Kidney (tissue), 14 donors: ENCODE measurements around the gene SYNGR1. TPM values are rescaled to one million over a fixed set of nuclear protein-coding genes. Genes with fewer than 3 reads are reported as not detected.

Source experiments
- DNase-seq, 5 donors: peaks; one replicate each; pipeline ENCODE4 v3.0.0-alpha.2; 2013 to 2020
- FAIRE-seq: peaks from 2 replicates; lab custom pipeline; 2012; peaks lifted over from hg19 to GRCh38; lab: Jason Lieb, UNC
- H3K27ac ChIP-seq, 2 donors: one replicate each; pipeline ENCODE4 v1.7.0; 2013; ENCODE audit warnings: low read depth in 2 of 2, low read length in 2 of 2, inconsistent platforms in 1 of 2
- H3K27me3 ChIP-seq: one replicate; pipeline ENCODE4 v1.7.1; 2013; ENCODE audit warnings: low read length, inconsistent platforms; ENCODE audit not compliant: control insufficient read depth, insufficient read depth
- H3K36me3 ChIP-seq, 3 donors: one replicate each; pipeline versions ENCODE4 v1.7.0 to v1.7.1; 2013; ENCODE audit warnings: low read length in 3 of 3, control low read depth in 1 of 3, inconsistent platforms in 1 of 3; ENCODE audit not compliant: insufficient read depth in 3 of 3, control insufficient read depth in 2 of 3
- H3K4me1 ChIP-seq, 3 donors: one replicate each; pipeline versions ENCODE4 v1.7.0 to v1.7.1; 2013; ENCODE audit warnings: low read length in 3 of 3, inconsistent platforms in 1 of 3, low read depth in 1 of 3; ENCODE audit not compliant: control insufficient read depth in 2 of 3, insufficient read depth in 2 of 3
- H3K4me3 ChIP-seq, 3 donors: one replicate each; pipeline versions ENCODE4 v1.7.0 to v1.8.1; 2013; ENCODE audit warnings: low read length in 3 of 3, control low read depth in 1 of 3, inconsistent platforms in 1 of 3
- H3K9ac ChIP-seq, 3 donors: one replicate each; pipeline versions ENCODE4 v1.7.0 to v1.7.1; 2013; ENCODE audit warnings: low read length in 3 of 3, control low read depth in 1 of 3, inconsistent platforms in 1 of 3
- H3K9me3 ChIP-seq, 3 donors: one replicate each; pipeline versions ENCODE4 v1.7.0 to v1.7.1; 2013; ENCODE audit warnings: low read length in 3 of 3, control low read depth in 1 of 3, inconsistent platforms in 1 of 3; ENCODE audit not compliant: control insufficient read depth in 2 of 3, insufficient read depth in 1 of 3
- intact Hi-C: fragments of 100-400 bp; cut with DNase I; formaldehyde crosslinking; loops from one replicate; pipeline ENCODE4 v1.11.1; 2022
- polyA plus RNA-seq: library from polyadenylated mRNA; stranded (reverse); fragments of 350-450 nt; fragmentation: Illumina TruSeq; extraction: RNeasy Lipid Tissue Mini Kit (QIAGEN cat#74804); gene quantifications from one replicate; pipeline ENCODE4 v1.2.3, GENCODE V29; 2014; ENCODE audit warnings: low read depth, low replicate concordance; ENCODE audit not compliant: insufficient read depth
- total RNA-seq: library from RNA; stranded (reverse); fragmentation: NEBNext Ultra II Directional; extraction: Animal tissue kit (Norgen Biotek cat#: 25700); gene quantifications from one replicate; pipeline ENCODE4 v1.2.1, GENCODE V29; 2021
- TF ChIP-seq, protein P1 (sequence below): IDR thresholded peaks from 3 replicates; pipeline ENCODE4 v1.5.1; 2012; ENCODE audit warnings: mild to moderate bottlenecking, moderate library complexity, borderline replicate concordance; ENCODE audit not compliant: insufficient read depth; ENCODE audit errors: extremely low read depth
- donor health status: control.
- donor health status: control.
- donor health status: control.
- donor health status: control.
- donor health status: control.
- donor health status: DM: yes; HTN: yes; CAD: no.
- donor health status: Normal renal cell carcinoma (clear cell type).

The SYNGR1 gene
- total and polyA plus RNA-seq, 2 donors from 2014 or later, result 21.5 to 43.0 TPM

DNA sequence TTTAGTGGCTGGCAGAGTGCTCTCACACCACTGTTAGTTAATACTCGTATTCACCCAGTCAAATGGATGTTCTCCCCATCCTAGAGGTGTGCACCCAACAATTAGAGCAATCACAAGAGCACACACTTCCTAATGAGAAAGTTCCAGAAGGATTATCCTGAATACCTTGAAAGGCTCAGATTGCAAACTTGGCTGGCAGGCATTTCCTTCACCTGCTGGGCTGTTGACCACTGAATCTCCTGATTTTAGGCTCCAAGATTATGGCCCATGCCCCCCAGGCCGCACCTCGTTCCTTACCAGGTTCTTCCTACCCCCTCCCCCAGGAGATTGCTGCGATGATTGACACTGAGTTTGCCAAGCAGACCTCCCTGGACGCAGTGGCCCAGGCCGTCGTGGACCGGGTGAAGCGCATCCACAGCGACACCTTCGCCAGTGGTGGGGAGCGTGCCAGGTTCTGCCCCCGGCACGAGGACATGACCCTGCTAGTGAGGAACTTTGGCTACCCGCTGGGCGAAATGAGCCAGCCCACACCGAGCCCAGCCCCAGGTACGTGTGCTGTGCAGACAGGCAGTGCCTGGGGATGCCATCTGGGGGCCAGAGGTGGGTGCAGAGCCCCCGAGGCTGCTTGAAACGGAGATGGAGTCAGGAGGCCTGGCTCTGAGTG is 76.7 kb downstream of the SYNGR1 start:
- Histone ChIP-seq H3K4me3 (no peak overlapping the region), H3K9me3 (no peaks in the 10 kb centered on the region), H3K4me1 (peaks cover 0 to 11% (median 5%) of the 10 kb centered on the region in 3 donors), H3K27me3 (no peaks in the 10 kb centered on the region), H3K27ac (no peak overlapping the region), H3K9ac (no peak overlapping the region), H3K36me3 (peaks cover 4 to 39% (median 18%) of the 10 kb centered on the region in 3 donors)
- TF ChIP-seq, protein P1, sequence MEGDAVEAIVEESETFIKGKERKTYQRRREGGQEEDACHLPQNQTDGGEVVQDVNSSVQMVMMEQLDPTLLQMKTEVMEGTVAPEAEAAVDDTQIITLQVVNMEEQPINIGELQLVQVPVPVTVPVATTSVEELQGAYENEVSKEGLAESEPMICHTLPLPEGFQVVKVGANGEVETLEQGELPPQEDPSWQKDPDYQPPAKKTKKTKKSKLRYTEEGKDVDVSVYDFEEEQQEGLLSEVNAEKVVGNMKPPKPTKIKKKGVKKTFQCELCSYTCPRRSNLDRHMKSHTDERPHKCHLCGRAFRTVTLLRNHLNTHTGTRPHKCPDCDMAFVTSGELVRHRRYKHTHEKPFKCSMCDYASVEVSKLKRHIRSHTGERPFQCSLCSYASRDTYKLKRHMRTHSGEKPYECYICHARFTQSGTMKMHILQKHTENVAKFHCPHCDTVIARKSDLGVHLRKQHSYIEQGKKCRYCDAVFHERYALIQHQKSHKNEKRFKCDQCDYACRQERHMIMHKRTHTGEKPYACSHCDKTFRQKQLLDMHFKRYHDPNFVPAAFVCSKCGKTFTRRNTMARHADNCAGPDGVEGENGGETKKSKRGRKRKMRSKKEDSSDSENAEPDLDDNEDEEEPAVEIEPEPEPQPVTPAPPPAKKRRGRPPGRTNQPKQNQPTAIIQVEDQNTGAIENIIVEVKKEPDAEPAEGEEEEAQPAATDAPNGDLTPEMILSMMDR, result no peak
- intact Hi-C loops, result no loop called here
- FAIRE-seq (no peak), DNase-seq (peak in 1 of 5 donors; percentile 65)

DNA sequence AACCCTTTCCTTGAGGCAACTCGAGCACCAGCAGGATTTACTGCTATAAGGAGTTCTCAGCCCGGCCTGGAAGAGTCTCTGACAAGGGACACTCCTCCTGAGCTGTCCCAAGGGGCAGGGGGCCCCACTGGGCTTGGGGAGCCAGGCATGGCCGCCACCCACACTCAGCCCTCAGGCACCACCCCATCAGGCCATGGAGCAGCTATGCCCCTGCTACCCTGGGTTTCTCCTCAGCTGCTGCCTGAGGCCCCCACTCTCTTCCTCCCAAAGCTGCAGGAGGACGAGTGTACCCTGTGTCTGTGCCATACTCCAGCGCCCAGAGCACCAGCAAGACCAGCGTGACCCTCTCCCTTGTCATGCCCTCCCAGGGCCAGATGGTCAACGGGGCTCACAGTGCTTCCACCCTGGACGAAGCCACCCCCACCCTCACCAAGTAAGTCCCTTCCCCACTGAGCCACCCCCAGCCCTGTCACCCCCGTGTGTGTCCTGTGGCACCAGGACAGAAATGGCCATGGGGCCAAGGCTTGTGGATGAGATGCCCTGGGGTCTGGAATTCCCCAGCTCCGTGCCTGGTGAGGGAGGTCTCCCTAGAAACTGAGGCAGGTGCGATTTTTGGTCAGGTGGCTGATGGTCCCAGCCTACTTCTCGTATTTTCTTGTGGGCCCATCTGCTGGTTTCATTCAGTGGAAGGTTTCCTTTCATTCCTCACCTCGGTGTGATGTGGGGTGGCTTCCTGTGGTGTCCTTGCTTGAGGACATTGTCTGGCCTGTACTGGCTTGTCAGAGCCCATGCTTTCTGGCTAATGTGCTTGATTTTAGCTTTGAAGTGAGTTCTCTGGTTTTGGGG is 78.2 kb downstream of the SYNGR1 start:
- no peak overlapping the region for H3K27ac ChIP-seq
- no peak overlapping the region for H3K9ac ChIP-seq
- H3K4me1 ChIP-seq, result peaks cover 0 to 14% (median 6%) of the 10 kb centered on the region in 3 donors
- no peaks in the 10 kb centered on the region for H3K9me3 ChIP-seq
- TF ChIP-seq, protein P1, result no peak
- intact Hi-C loops, result no loop called here
- no peak for FAIRE-seq
- DNase-seq, result peak in 1 of 5 donors; percentile 29
- H3K27me3 ChIP-seq, result no peaks in the 10 kb centered on the region
- H3K4me3 ChIP-seq, result no peak overlapping the region
- H3K36me3 ChIP-seq, result peaks cover 4 to 38% (median 18%) of the 10 kb centered on the region in 3 donors

DNA sequence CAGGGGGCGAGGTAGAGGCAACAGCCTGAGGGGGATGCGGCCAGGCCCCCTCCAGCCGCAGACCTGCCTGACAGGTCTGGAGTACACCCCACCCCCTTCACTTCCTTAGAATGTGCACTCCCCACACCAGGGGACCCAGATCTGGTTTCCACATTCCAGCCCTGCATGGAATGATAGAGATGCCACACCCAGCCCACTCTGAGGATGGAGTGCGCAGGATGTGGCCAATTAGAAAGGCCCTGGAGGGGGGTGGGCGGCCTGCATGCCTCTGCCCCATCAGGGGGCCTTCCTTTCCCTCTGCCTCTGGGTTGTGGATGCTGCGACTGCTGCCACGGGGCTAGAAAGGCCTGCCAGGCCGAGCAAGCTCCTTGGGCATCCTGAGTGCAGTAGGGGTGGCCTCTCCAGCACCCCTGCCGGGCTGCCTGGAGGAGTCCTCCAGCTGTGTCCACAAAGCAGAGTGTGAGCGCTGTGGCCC is 78.8 kb downstream of the SYNGR1 start:
- DNase-seq (peak in 3 of 5 donors; percentile 64 to 74 (median 71)), FAIRE-seq (no peak)
- Histone ChIP-seq H3K4me3 (no peak overlapping the region), H3K36me3 (peaks cover 4 to 37% (median 18%) of the 10 kb centered on the region in 3 donors), H3K4me1 (peaks cover 0 to 14% (median 6%) of the 10 kb centered on the region in 3 donors), H3K27ac (no peak overlapping the region), H3K9ac (no peak overlapping the region), H3K27me3 (no peaks in the 10 kb centered on the region), H3K9me3 (no peaks in the 10 kb centered on the region)
- TF ChIP-seq, protein P1, result no peak
- intact Hi-C loops, result no loop called here
